K562 (cell line): Measurements from ENCODE around the gene HDGFL2. TPM values are rescaled to one million over a fixed set of nuclear protein-coding genes. Genes with fewer than 3 reads are reported as not detected.

ENCODE experiments used
- BCOR ChIP-seq: fragments of 450-650 bp; IDR thresholded peaks from 2 replicates; pipeline ENCODE4 v1.6.1; 2016
- CBX3 ChIP-seq, 2 experiments: IDR thresholded peaks; 1 replicate in 1 of 2; 2 replicates in 1 of 2; pipeline ENCODE4 v1.6.1; 2012; ENCODE audit warnings: inconsistent platforms in 2 of 2, low read length in 2 of 2, borderline replicate concordance in 1 of 2, control low read depth in 1 of 2
- CHD7 ChIP-seq: fragments of 200-600 bp; sonication (generic); IDR thresholded peaks from one replicate; pipeline ENCODE4 v1.6.1; 2012; ENCODE audit warnings: mild to moderate bottlenecking, low read depth, low read length, inconsistent platforms
- ESRRB ChIP-seq: fragments of 250-450 bp; sonication (Bioruptor Pico); IDR thresholded peaks from 2 replicates; pipeline ENCODE4 v1.5.0; 2020; ENCODE audit warnings: mild to moderate bottlenecking, moderate library complexity, borderline replicate concordance
- ETS2 ChIP-seq: IDR thresholded peaks from 2 replicates; pipeline ENCODE4 v1.6.1; 2016; ENCODE audit warnings: borderline replicate concordance, missing genetic modification characterization, mild to moderate bottlenecking, moderate library complexity, missing compliant biosample characterization; ENCODE audit not compliant: poor library complexity, severe bottlenecking
- HNRNPL ChIP-seq: fragments of 200-400 bp; formaldehyde crosslinking; IDR thresholded peaks from 2 replicates; pipeline ENCODE4 v1.6.1; 2017; ENCODE audit warnings: low read depth, mild to moderate bottlenecking, low read length
- HNRNPLL ChIP-seq: fragments of 200-400 bp; formaldehyde crosslinking; IDR thresholded peaks from 2 replicates; pipeline ENCODE4 v1.6.1; 2017; ENCODE audit warnings: low read length, low read depth, mild to moderate bottlenecking; ENCODE audit not compliant: poor library complexity, severe bottlenecking
- PHF8 ChIP-seq: fragments of 200-600 bp; sonication (generic); IDR thresholded peaks from 2 replicates; pipeline ENCODE4 v1.6.1; 2012; ENCODE audit warnings: mixed run types, mild to moderate bottlenecking, inconsistent platforms, low read length, moderate library complexity, borderline replicate concordance
- POLR2H ChIP-seq: IDR thresholded peaks from 2 replicates; pipeline ENCODE4 v1.6.1; 2016; ENCODE audit warnings: missing genetic modification characterization, low read depth, mild to moderate bottlenecking, control low read depth, missing compliant biosample characterization, moderate library complexity
- RBBP5 ChIP-seq: fragments of 200-600 bp; sonication (generic); IDR thresholded peaks from 2 replicates; pipeline ENCODE4 v1.6.1; 2012; ENCODE audit warnings: borderline replicate concordance, mild to moderate bottlenecking, low read length, control low read depth, inconsistent platforms; ENCODE audit not compliant: insufficient read depth, poor library complexity, severe bottlenecking
- SUPT5H ChIP-seq: fragments of 450-650 bp; IDR thresholded peaks from 2 replicates; pipeline ENCODE4 v1.6.1; 2016
- U2AF2 ChIP-seq: fragments of 200-400 bp; formaldehyde crosslinking; optimal IDR thresholded peaks from 2 replicates; pipeline ENCODE3; 2017; ENCODE audit warnings: low read depth, mild to moderate bottlenecking, low read length
- ZBTB8A ChIP-seq: fragments of 450-650 bp; IDR thresholded peaks from 2 replicates; pipeline ENCODE4 v1.6.1; 2018; ENCODE audit warnings: mild to moderate bottlenecking, moderate library complexity; ENCODE audit not compliant: partially characterized antibody
- ZNF699 ChIP-seq: fragments of 250-450 bp; sonication (Bioruptor Pico); IDR thresholded peaks from 2 replicates; pipeline ENCODE4 v1.8.0; 2021; ENCODE audit warnings: mild to moderate bottlenecking, moderate library complexity; ENCODE audit not compliant: insufficient replicate concordance
- polyA plus RNA-seq, 8 experiments: library from polyadenylated mRNA; depleted of rRNA in 4 of 8; stranded (reverse) in 5 of 8; unstranded in 3 of 8; fragments of >200 nt; fragmentation: Nextera tagmentation in 2 of 8; fragmentation: Illumina TruSeq in 1 of 8; extraction: Ambion mirVana in 2 of 8; extraction: Trizol in 1 of 8; gene quantifications; 2 replicates each; pipeline versions ENCODE4 v1.2.1 to v1.2.3, GENCODE V29; 2011 to 2014; ENCODE audit warnings: inconsistent platforms in 1 of 8, missing spikeins in 1 of 8
- total RNA-seq, 7 experiments: library from RNA; depleted of rRNA in 6 of 7; stranded (reverse); fragments of >200 nt in 6 of 7; fragmentation: Illumina TruSeq in 2 of 7; extraction: Trizol in 2 of 7; gene quantifications; 2 replicates each; pipeline versions ENCODE4 v1.2.1 to v1.2.3, GENCODE V29; 2011 to 2021; ENCODE audit warnings: low replicate concordance in 1 of 7

The HDGFL2 gene
- total and polyA plus RNA-seq, 9 of the 15 experiments (the other 6 are each of a cell fraction or from before 2014, with no cell fraction given): 0.13 to 61.7 (median 16.0) TPM

- TF ChIP-seq PHF8 (no peak), CHD7 (no peak), ETS2 (tag) (no peak), U2AF2 (no peak), BCOR (no peak), ESRRB (CRISPR knock-in tag) (no peak), SUPT5H (peak; percentile 62; the same call in 1 of the 2 replicates), POLR2H (tag) (no peak), RBBP5 (no peak), HNRNPLL (no peak), HNRNPL (no peak), ZNF699 (CRISPR knock-in tag) (no peak), CBX3 (IDR thresholded peaks at IDR 0.05; ENCODE audit: borderline replicate concordance in 1 of 2, low read length in 2 of 2) (no peak), ZBTB8A (no peak)
Measured at GRCh38 chr19:4443966-4444764, 27.9 kb upstream of the HDGFL2 start (continued).
